ENCODE data around the gene SH3PXD2B.
"Not testable (repeated sequence)": the region's sequence is repeated elsewhere in the genome, so short reads cannot be mapped to it uniquely, and the experiment has no call there.

Gene SH3PXD2B

DNA sequence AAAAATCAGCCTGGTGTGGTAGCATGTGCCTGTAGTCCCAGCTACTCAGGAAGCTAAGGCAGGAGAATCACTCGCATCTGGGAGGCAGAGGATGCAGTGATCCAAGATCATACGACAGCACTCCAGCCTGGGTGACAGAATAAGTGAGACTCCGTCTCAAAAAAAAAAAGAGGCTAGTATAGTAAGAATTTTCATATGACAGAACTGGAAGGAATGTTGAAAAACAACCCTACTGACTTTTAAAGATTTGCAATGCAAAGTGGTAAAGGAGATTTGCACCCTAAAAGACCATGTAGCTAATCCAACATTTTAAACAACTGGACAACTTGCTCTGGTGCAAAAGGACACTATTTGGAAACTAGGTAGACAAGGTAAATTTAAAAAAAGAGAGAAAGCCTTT is 58.1 kb downstream of the SH3PXD2B start:
- DNase-seq = no peak

DNA sequence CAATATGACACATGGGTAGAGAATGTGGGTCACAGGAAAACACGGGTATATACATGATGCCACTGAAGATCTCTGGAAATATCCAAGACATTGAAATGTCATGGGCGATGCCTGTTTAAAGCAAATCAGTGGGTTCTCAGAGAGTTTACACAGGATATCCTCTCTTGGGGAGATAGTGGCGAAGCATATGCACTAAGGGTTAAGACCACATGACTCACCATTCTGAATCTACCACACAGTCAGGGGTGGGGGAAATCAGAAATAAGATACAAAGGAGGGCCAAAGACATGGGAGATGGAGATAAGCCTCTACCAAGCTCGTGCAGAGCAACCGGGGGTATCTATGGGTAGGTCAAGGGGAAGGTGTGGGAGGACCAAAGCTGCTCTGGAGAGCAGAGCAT is 58.8 kb downstream of the SH3PXD2B start:
- DNase-seq = no peak

DNA sequence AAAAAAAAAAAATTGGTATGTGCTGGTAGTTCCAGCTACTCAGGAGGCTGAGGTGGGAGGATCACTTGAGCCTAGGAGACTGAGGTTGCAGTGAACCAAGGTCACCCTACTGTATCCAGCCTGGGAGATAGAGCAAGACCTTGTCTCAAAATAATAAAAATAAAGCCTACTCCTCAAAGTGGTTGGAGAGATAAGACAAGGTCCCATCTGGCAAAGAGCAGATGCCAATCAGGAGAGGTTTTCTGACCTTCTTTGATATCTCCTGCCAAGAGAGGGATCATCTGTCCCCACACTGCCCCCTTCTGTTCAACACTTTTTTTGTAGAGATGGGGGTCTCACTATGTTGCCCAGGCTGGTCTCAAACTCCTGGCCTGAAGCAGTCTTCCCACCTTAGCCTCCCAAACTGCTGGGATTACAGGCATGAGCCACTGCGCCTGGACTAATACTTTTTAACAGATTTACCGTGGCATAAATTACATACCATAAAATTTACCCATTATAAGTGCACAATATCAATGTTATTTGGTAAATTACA is 64.7 kb downstream of the SH3PXD2B start:
- DNase-seq = no peak

GRCh38 chr5:172388246-172388733 is 66.0 kb downstream of the SH3PXD2B start:
- DNase-seq = no peak

GRCh38 chr5:172385707-172386106 is 68.6 kb downstream of the SH3PXD2B start:
- no peak for DNase-seq

- no peak for DNase-seq
Observed at GRCh38 chr5:172385010-172385563, 69.2 kb downstream of the SH3PXD2B start.

DNA sequence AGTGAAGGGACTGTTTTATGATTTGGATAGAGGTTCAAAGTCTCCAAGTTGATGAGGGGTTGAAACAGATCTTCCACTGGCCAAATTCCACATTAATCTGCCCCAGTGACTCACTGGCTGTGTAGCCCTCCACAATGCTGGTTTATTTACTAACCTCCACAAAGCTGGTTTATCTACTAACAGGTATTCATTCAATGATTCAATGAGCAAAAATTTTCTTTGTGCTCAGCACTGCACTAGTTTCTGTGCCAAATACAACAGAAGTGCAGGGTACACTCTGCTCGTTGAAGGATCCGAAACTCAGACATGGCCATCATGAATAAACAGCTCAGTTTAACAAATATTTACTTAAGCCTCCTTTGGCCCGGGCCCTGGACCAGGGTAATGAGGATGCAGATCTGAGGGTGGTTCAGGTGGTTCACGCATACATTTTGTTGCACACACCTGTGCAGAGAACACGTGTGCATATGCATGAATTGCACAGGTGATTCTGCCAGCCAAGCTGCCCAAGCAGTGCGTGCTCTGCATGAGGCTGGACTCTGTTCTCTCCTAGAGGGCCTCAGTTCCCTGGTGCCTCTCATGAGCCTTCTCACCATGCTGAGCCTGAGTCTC is 71.0 kb downstream of the SH3PXD2B start:
- DNase-seq = no peak

- no peak for DNase-seq
Observed at GRCh38 chr5:172380987-172381643, 73.2 kb downstream of the SH3PXD2B start.

DNA sequence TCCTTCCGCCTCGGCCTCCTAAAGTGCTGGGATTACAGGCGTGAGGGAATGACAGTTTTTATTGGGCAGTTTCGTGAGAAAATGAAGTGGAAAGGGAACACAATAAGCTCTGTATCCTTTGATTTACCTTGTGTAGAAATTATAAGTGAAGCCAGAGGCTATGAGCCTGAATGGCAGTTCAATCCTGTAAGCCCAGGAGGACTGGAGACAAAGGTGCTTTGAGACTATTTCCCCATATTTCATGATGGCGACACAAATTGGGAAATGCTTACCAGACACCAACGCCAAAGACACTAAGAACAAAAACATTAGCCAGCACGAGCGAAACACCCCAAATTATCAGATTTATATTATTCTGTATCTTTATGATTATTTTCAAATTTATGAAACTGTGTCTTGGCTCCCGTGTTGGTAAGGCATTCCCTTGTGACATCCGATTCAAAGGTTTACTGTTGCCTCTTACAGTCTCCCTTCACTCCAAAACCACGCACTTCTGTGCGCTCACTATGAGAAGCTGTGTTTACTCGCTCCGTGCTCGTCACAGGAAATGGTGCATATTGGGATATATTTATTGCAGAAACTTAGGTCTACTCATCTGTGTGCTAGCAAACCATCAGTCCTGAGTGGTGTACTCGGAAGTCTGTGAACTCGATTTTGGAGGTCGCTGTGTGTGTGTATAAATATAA is 73.9 kb downstream of the SH3PXD2B start:
- no peak for DNase-seq

- DNase-seq = no peak
Observed at GRCh38 chr5:172379481-172379880, 74.8 kb downstream of the SH3PXD2B start.

- DNase-seq = no peak
Observed at GRCh38 chr5:172377856-172378255, 76.5 kb downstream of the SH3PXD2B start.

- DNase-seq = no peak
Observed at GRCh38 chr5:172377438-172377837, 76.9 kb downstream of the SH3PXD2B start.

DNA sequence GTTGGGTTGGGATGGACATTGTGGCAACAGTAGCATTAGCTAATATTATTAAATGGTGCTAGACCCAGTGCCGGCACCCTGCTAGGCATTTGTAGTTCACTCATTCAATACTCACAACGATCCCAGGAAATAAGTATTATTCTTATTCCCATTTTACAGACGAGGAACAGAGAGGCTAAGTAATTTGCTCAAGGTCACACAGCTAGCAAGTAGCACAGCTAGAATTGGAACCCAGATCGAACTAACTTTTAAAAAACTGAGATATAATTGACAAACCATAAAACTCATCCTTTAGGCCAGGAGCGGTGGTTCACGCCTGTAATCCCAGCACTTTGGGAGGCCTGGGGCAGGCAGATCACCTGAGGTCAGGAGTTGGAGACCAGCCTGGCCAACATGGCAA is 79.5 kb downstream of the SH3PXD2B start:
- no peak for DNase-seq

- DNase-seq = no peak
Observed at GRCh38 chr5:172373680-172374079, 80.6 kb downstream of the SH3PXD2B start.

DNA sequence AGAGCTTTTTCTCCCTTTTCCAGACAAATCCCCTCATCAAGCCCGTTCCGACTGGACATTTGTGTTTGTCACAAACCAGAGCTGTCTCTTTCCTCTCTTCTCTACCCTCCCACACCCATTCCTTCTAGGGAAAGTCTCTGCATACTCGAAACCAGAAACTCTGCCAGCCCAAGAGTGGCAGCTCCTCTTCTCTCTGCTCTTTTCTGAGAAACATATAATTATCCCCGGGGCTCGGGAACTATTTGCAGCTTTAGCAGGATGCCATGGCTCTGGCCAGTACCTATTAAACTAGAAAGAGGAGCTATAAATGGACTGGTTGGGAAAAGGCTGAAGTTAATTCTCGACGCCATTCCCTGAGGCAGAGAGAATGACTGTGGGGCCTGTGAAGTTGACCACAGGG is 82.6 kb downstream of the SH3PXD2B start:
- DNase-seq = no peak

- no peak for DNase-seq
Observed at GRCh38 chr5:172370648-172371545, 83.4 kb downstream of the SH3PXD2B start.

DNA sequence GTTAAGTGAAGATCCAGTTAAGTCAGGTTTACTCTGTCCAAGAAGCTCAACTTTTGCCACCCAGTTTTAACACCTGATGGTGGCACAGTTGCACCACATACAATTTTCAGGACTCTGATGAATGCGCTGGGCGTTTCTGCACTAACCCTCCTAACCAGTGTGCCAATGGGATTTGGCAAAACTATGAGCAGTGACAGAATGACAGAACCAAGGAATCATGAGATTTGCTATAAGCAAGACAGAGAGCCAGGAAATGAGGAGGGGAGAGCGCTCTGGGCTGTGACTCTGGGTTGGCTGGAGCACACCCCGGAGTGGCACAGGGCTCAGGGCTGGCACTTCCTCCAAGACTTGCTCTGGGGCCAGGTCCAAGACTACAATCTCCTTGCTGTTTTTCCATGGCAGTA is 84.1 kb downstream of the SH3PXD2B start:
- DNase-seq = no peak

DNA sequence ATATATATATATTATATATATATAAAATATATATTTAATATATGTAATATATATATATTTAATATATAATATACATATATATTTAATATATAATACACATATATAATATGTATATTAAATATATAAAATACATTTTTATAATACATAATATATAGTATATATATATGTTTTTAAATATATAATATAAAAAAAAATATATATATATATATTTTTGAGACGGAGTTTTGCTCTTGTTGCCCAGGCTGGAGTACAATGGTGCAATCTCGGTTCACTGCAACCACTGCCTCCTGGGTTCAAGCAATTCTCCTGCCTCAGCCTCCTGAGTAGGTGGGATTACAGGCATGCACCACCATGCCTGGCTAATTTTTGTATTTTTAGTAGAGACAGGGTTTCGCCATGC is 85.6 kb downstream of the SH3PXD2B start:
- not testable (repeated sequence) for DNase-seq

DNA sequence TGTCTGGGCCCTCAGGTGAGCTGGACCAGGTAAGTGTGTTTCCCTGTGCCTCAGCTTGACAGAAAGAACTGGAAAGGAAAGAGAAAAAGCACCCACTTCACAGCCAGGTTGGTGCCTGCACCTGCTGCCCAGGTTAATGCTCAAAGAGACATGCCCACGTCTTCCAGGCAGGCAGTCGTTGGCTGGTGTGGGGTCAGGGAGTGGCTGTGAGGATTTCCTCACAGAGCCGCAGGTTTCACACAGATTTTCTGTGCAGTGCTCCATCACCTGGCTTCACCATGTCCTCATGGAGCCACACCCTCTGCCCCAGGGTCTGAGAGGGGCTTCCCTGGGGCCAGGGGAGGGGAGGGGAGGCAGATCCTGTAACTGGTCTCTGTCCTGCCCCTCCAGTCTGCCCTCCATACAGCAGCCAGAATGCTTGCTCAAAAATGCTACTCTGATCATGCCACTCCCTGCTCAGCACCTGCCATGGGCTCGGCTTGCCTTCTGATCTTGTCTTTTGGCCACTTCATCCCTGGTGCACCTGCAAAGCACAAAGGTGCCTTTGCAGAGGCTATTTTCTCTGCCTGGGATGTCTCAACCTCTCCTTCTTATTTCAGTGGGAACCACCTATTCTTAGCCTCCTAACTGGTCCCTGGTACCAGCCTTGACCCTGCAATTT is 88.2 kb downstream of the SH3PXD2B start:
- no peak for DNase-seq

DNA sequence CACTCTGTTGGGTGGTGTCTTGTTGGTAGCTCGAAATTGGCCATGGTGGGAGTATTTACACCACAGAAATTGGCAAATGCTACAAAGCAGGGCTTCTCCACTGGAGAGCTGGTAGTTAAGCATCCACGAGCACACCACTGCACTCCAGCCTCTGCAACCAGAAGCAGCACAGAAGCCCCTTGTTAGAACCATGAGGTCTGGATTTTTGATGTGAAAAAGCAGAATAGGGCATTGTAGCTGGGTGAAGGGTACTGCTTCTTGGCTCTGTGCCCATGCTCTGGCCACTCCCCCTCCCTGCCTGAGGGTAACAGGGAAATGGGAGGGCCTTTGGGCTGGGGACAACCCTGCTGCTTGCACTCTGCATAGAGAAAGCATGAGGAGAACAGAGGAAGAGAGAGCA is 89.6 kb downstream of the SH3PXD2B start:
- DNase-seq = no peak

DNA sequence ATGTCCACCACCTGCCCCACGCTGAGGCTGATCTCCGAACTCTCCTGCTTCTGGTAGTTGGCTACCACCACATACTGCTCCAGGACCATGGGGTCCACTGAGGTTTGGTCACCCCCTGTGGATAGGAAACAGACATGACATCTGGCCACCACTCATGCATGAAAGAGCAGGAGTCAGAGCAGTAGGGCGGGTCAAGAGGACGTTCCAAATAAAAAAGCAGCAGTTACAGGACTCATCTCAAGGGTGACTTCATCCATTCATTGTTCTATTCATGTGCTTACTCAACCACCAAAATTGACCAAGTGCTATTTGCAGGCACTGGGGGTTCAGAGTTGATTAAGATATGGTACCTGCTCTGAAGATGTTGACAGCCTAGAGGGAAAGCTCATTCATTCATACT is 91.6 kb downstream of the SH3PXD2B start:
- DNase-seq = no peak
